B cell (primary cell): ENCODE data around the gene IRAK1. TPM values are rescaled to one million over a fixed set of nuclear protein-coding genes. Genes with fewer than 3 reads are reported as not detected.

Source experiments
- ATAC-seq: fragments of 200-7000 bp; cut with Tn5 transposase; one replicate; pipeline ENCODE4 v1.10.0; 2021; ENCODE audit warnings: low read depth, mild to moderate bottlenecking, moderate number of reproducible peaks, moderate library complexity
- CTCF ChIA-PET: fragments of 350-600 bp; sonication (Branson Sonifier 250); formaldehyde crosslinking; loops from one replicate; lab custom pipeline; 2021; ENCODE audit warnings: antibody characterized with exemption, inconsistent platforms; lab: Charles Lee
- POLR2A ChIA-PET: fragments of 350-600 bp; sonication (Branson Sonifier 250); formaldehyde crosslinking; loops from one replicate; lab custom pipeline; 2021; ENCODE audit warnings: antibody characterized with exemption; lab: Charles Lee
- DNase-seq: peaks from one replicate; pipeline ENCODE4 v3.0.0; 2013
- H2AFZ ChIP-seq: 2 replicates; pipeline ENCODE4 v1.6.1; 2012; ENCODE audit warnings: mild to moderate bottlenecking, low read depth, low read length; ENCODE audit not compliant: insufficient read depth, poor library complexity, severe bottlenecking
- H3K27ac ChIP-seq, 2 donors: 1 replicate in 1 of 2; 2 replicates in 1 of 2; pipeline ENCODE4 v1.5.1; 2012 to 2013; ENCODE audit warnings: low read length in 2 of 2, mild to moderate bottlenecking in 2 of 2, moderate library complexity in 1 of 2
- H3K27me3 ChIP-seq, 4 experiments: fragments of 200-600 bp in 1 of 4; sonication (generic) in 1 of 4; replicated peaks in 1 of 4; 1 replicate in 2 of 4; 2 replicates in 2 of 4; pipeline versions ENCODE4 v1.6.1 to v1.7.0; 2013 to 2016; ENCODE audit warnings: low read length in 3 of 4, mild to moderate bottlenecking in 2 of 4, mixed read lengths in 1 of 4, moderate library complexity in 1 of 4; ENCODE audit not compliant: insufficient read depth in 4 of 4, control insufficient read depth in 3 of 4; ENCODE audit errors: control extremely low read depth in 1 of 4
- H3K36me3 ChIP-seq, 2 experiments: replicated peaks in 1 of 2; 1 replicate in 1 of 2; 2 replicates in 1 of 2; pipeline versions ENCODE4 v1.6.1 to v1.7.1; 2013; ENCODE audit warnings: low read length in 1 of 2; ENCODE audit not compliant: insufficient read depth in 2 of 2, control insufficient read depth in 1 of 2; ENCODE audit errors: control extremely low read depth in 1 of 2, extremely low read depth in 1 of 2
- H3K4me1 ChIP-seq, 2 donors: fragments of 200-600 bp in 1 of 2; sonication (generic) in 1 of 2; 1 replicate in 1 of 2; 2 replicates in 1 of 2; pipeline versions ENCODE4 v1.5.1 to v1.6.1; 2013 to 2017; ENCODE audit warnings: low read length in 2 of 2; ENCODE audit not compliant: control insufficient read depth in 2 of 2, insufficient read depth in 2 of 2
- H3K4me2 ChIP-seq: replicated peaks from 2 replicates; pipeline ENCODE3; 2012; ENCODE audit warnings: mild to moderate bottlenecking, low read depth, low read length; ENCODE audit not compliant: poor library complexity, severe bottlenecking
- H3K4me3 ChIP-seq, 5 experiments: fragments of 200-600 bp in 1 of 5; sonication (generic) in 1 of 5; 1 replicate in 3 of 5; 2 replicates in 2 of 5; pipeline versions ENCODE4 v1.5.1 to v1.7.0; 2011 to 2016; ENCODE audit warnings: low read length in 4 of 5, mild to moderate bottlenecking in 4 of 5, low read depth in 2 of 5, control low read depth in 1 of 5, moderate library complexity in 1 of 5; ENCODE audit not compliant: insufficient read depth in 1 of 5; ENCODE audit errors: control extremely low read depth in 1 of 5, extremely low read depth in 1 of 5
- H3K79me2 ChIP-seq: fragments of 200-600 bp; sonication (generic); one replicate; pipeline ENCODE4 v1.6.0; 2016; ENCODE audit warnings: low read length; ENCODE audit not compliant: control insufficient read depth, insufficient read depth
- H3K9ac ChIP-seq: fragments of 200-600 bp; sonication (generic); 2 replicates; pipeline ENCODE4 v1.6.1; 2017; ENCODE audit warnings: mild to moderate bottlenecking, low read length, moderate library complexity
- H3K9me3 ChIP-seq, 3 donors: one replicate each; pipeline versions ENCODE4 v1.6.1 to v1.7.1; 2013; ENCODE audit warnings: low read length in 2 of 3; ENCODE audit not compliant: control insufficient read depth in 2 of 3, insufficient read depth in 1 of 3; ENCODE audit errors: control extremely low read depth in 1 of 3
- H4K20me1 ChIP-seq: 2 replicates; pipeline ENCODE4 v1.6.0; 2012; ENCODE audit warnings: mild to moderate bottlenecking, low read length; ENCODE audit not compliant: insufficient read depth, control insufficient read depth, poor library complexity, severe bottlenecking
- H3K27ac Mint-ChIP-seq: one replicate; pipeline ENCODE4 v1.8.0; 2021; ENCODE audit warnings: mixed read lengths
- H3K27me3 Mint-ChIP-seq: one replicate; pipeline ENCODE4 v1.8.0; 2021; ENCODE audit warnings: mixed read lengths
- H3K4me1 Mint-ChIP-seq: one replicate; pipeline ENCODE4 v1.8.0; 2021; ENCODE audit warnings: mixed read lengths
- H3K4me3 Mint-ChIP-seq: one replicate; pipeline ENCODE4 v1.8.0; 2021; ENCODE audit warnings: mixed read lengths
- H3K9me3 Mint-ChIP-seq: one replicate; pipeline ENCODE4 v1.8.0; 2022; ENCODE audit warnings: mixed read lengths; ENCODE audit not compliant: insufficient read depth
- CTCF ChIP-seq: fragments of 200-600 bp; IDR thresholded peaks from one replicate; pipeline ENCODE4 v1.8.0; 2022; ENCODE audit warnings: antibody characterized with exemption, mild to moderate bottlenecking
- EZH2 ChIP-seq: IDR thresholded peaks from 2 replicates; pipeline ENCODE4 v1.6.1; 2012; ENCODE audit warnings: borderline replicate concordance, low read depth, mild to moderate bottlenecking, moderate library complexity, low read length; ENCODE audit not compliant: insufficient read depth, poor library complexity, severe bottlenecking
- WGBS: methylation state at CpG from one replicate; pipeline ENCODE4 v1.1.5; 2013; ENCODE audit warnings: missing lambda C conversion rate; ENCODE audit not compliant: insufficient coverage; 5-methylcytosine and 5-hydroxymethylcytosine counted together
- intact Hi-C: fragments of 100-400 bp; cut with micrococcal nuclease; formaldehyde crosslinking; loops from one replicate; pipeline ENCODE4 v1.10.0; 2022
- polyA plus RNA-seq: library from polyadenylated mRNA; depleted of rRNA; stranded (reverse); fragments of >200 nt; gene quantifications from 2 replicates; pipeline ENCODE4 v1.2.3, GENCODE V29; 2012
- total RNA-seq, 2 donors: library from RNA; stranded (reverse); fragments of 120-200 nt in 1 of 2; gene quantifications; 1 replicate in 1 of 2; 2 replicates in 1 of 2; pipeline versions ENCODE4 v1.2.3 to v1.2.4, GENCODE V29; 2013 to 2022

IRAK1 gene
- total and polyA plus RNA-seq, 2 donors (not counting 1 experiment from before 2014, with no cell fraction given): 112 to 118 TPM

- Histone ChIP-seq H3K4me3 (no peak overlapping the region), H3K79me2 (peaks cover 34% of the 10 kb centered on the region), H3K27ac (no peak overlapping the region), H3K4me2 (no peak overlapping the region), H3K9ac (no peak overlapping the region), H3K27me3 (no peaks in the 10 kb centered on the region), H3K9me3 (no peaks in the 10 kb centered on the region), H4K20me1 (peaks cover 36% of the 10 kb centered on the region), H3K36me3 (peaks cover 0 to 40% of the 10 kb centered on the region in 2 experiments), H3K4me1 (no peaks in the 10 kb centered on the region), H2AFZ (no peak overlapping the region)
- H3K4me3 Mint-ChIP-seq: no peak overlapping the region
- CTCF ChIA-PET: interaction anchor here (0.6 to 1.1 kb wide), 2 partner anchors 21 to 51 kb away, joined by 3 to 5 read pairs; no protein-coding TSS in a partner anchor
- ATAC-seq: no peak
- no peaks in the 10 kb centered on the region for H3K9me3 Mint-ChIP-seq
- no peaks in the 10 kb centered on the region for H3K27me3 Mint-ChIP-seq
- H3K4me1 Mint-ChIP-seq: no peaks in the 10 kb centered on the region
- TF ChIP-seq CTCF: no peak
- no peak for TF ChIP-seq EZH2
- no peak overlapping the region for H3K27ac Mint-ChIP-seq
- WGBS: 96% methylated on average over 11 of the region's 29 CpGs
- no peak for DNase-seq
- POLR2A ChIA-PET: no interaction called here
- intact Hi-C loops: no loop called here
Measured at GRCh38 chrX:154030715-154031305, 11.1 kb upstream of the IRAK1 start.

- peaks cover 0 to 40% of the 10 kb centered on the region in 2 experiments for H3K36me3 ChIP-seq
- Mint-ChIP-seq H3K27ac (no peak overlapping the region), H3K27me3 (no peaks in the 10 kb centered on the region), H3K9me3 (no peaks in the 10 kb centered on the region), H3K4me3 (no peak overlapping the region), H3K4me1 (no peaks in the 10 kb centered on the region)
- no peak overlapping the region for H3K27ac ChIP-seq
- no peak overlapping the region for H3K4me2 ChIP-seq
- ATAC-seq (no peak), DNase-seq (no peak)
- CTCF ChIA-PET: interaction anchor here (0.6 to 1.1 kb wide), 2 partner anchors 22 to 50 kb away, joined by 3 to 5 read pairs; no protein-coding TSS in a partner anchor
- no peaks in the 10 kb centered on the region for H3K9me3 ChIP-seq
- peaks cover 34% of the 10 kb centered on the region for H4K20me1 ChIP-seq
- TF ChIP-seq CTCF (no peak), EZH2 (no peak)
- H3K4me3 ChIP-seq: no peak overlapping the region
- intact Hi-C loops: no loop called here
- WGBS: 96% methylated on average over 9 of the region's 20 CpGs
- H3K4me1 ChIP-seq: no peaks in the 10 kb centered on the region
- H3K79me2 ChIP-seq: peaks cover 32% of the 10 kb centered on the region
- no peak overlapping the region for H3K9ac ChIP-seq
- H2AFZ ChIP-seq: no peak overlapping the region
- POLR2A ChIA-PET: no interaction called here
- no peaks in the 10 kb centered on the region for H3K27me3 ChIP-seq
Measured at GRCh38 chrX:154030266-154030665, 10.6 kb upstream of the IRAK1 start.
